A549 (cell line): ENCODE measurements around the gene P4HA1.
"Not testable (repeated sequence)": the region's sequence is repeated elsewhere in the genome, so short reads cannot be mapped to it uniquely, and the experiment has no call there.

Experiments
- CBX8 ChIP-seq: fragments of 200-600 bp; sonication (generic); IDR thresholded peaks from 2 replicates; pipeline ENCODE4 v1.6.1; 2016
- CTCF ChIP-seq: fragments of >200 bp; sonication (Bioruptor Twin); formaldehyde crosslinking; IDR thresholded peaks from 3 replicates; pipeline ENCODE4 v1.5.1; 2016
- MAFK ChIP-seq: fragments of 450-650 bp; IDR thresholded peaks from 2 replicates; pipeline ENCODE4 v1.6.1; 2014; ENCODE audit not compliant: partially characterized antibody
- MAX ChIP-seq: IDR thresholded peaks from 2 replicates; pipeline ENCODE4 v1.6.1; 2012
- MYC ChIP-seq: IDR thresholded peaks from 2 replicates; pipeline ENCODE4 v1.6.1; 2012; ENCODE audit warnings: mild to moderate bottlenecking, inconsistent platforms, low read length, improper control_type of control experiment, borderline replicate concordance
- PBX3 ChIP-seq: IDR thresholded peaks from 2 replicates; pipeline ENCODE4 v1.6.1; 2012
- POLR2A ChIP-seq: IDR thresholded peaks from 2 replicates; pipeline ENCODE4 v1.6.1; 2012; ENCODE audit warnings: mild to moderate bottlenecking, low read length
- REST ChIP-seq: fragments of 200-600 bp; sonication (generic); IDR thresholded peaks from 2 replicates; pipeline ENCODE4 v1.6.1; 2016; ENCODE audit warnings: antibody characterized with exemption, mild to moderate bottlenecking, moderate library complexity

GRCh38 chr10:73021538-73022164 is 75.0 kb downstream of the P4HA1 start:
- TF ChIP-seq CTCF, REST, POLR2A, CBX8, MYC, MAFK, PBX3, MAX: not testable (repeated sequence)
